ENCODE measurements around the gene RABL3.

DNA sequence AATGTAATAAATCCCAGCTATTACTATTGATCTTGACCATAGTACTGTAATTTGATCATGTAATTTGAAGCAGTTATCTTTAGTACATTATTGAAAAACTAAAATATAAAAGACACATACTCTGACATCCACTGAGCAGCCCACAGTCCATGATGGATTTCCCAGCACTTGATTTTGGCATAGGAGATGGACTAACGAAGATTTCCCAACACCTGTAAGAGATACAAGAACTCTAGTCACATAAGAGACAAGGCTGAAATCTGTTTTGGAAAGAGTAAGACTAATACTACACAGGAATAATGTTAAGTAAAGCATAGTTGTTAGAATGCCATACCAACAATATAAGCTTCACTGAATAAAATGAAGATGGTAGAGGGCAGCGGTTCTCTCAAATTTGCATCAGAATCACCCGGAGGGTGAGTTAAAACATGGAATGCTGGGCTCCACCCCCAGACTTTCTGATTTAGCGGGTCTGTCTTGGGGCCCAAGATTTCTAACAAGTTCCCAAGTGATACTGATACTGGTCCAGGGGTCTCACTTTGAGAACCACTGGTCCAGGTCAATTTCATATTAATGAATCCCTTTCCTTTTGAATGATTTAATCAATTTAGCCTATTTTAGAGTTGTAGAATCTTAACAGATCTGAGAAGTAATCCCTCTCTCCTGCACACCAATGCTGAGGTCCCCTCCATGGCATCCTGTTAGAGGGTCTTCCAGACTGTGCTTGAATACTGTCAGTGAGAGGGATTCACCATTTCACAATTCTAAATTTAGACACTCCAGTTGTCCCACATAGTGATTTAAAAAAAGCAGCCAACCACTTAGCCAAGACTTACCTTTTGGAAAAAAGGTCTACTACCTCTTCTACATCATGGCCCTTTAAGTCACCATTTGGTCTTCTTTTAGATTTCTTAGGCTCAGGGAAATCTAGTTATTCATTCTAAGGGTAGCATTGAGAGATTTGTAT lies 11.5 kb downstream of the RABL3 start:
- TF ChIP-seq GATA2 (IDR thresholded peaks at IDR 0.05; ENCODE audit: low read depth, low read length): no peak
- TF ChIP-seq GATA3 (IDR thresholded peaks at IDR 0.05; ENCODE audit: low read depth, low read length): no peak

Measured in SH-SY5Y (cell line).